Ascending aorta (tissue), 2 donors: ENCODE results near the gene APOA1. TPM values are rescaled to one million over a fixed set of nuclear protein-coding genes. Genes with fewer than 3 reads are reported as not detected.

Experiments
- DNase-seq, 2 donors: peaks; one replicate each; pipeline ENCODE4 v3.0.0-alpha.2; 2019; ENCODE audit warnings: low spot score in 2 of 2
- H3K27ac ChIP-seq, 2 donors: fragments of 200-600 bp; sonication (generic); one replicate each; pipeline ENCODE4 v1.5.1; 2016 to 2017; ENCODE audit warnings: mild to moderate bottlenecking in 1 of 2
- H3K27me3 ChIP-seq: fragments of 200-600 bp; sonication (generic); one replicate; pipeline ENCODE4 v1.5.1; 2017
- H3K36me3 ChIP-seq, 2 donors: fragments of 200-600 bp; sonication (generic); one replicate each; pipeline ENCODE4 v1.5.1; 2016
- H3K4me1 ChIP-seq, 2 donors: fragments of 200-600 bp; sonication (generic); one replicate each; pipeline ENCODE4 v1.5.1; 2016 to 2017; ENCODE audit warnings: mild to moderate bottlenecking in 1 of 2
- H3K4me3 ChIP-seq, 2 donors: fragments of 200-600 bp; sonication (generic); one replicate each; pipeline ENCODE4 v1.5.1; 2016 to 2017; ENCODE audit warnings: mild to moderate bottlenecking in 1 of 2
- H3K9me3 ChIP-seq, 2 donors: fragments of 200-600 bp; sonication (generic); one replicate each; pipeline ENCODE4 v1.5.1; 2016
- CTCF ChIP-seq, 3 experiments: fragments of 200-600 bp in 2 of 3; fragments of 450-650 bp in 1 of 3; sonication (generic) in 2 of 3; IDR thresholded peaks; one replicate each; pipeline ENCODE4 v1.5.1; 2016 to 2019; ENCODE audit warnings: antibody characterized with exemption in 3 of 3, mild to moderate bottlenecking in 1 of 3, moderate library complexity in 1 of 3
- intact Hi-C: fragments of 100-400 bp; cut with DNase I; formaldehyde crosslinking; loops from one replicate; pipeline ENCODE4 v1.15.1; 2023
- total RNA-seq: library from RNA; depleted of rRNA; stranded (reverse); fragments of >200 nt; gene quantifications from one replicate; pipeline ENCODE4 v1.1.0, GENCODE V29; 2016

APOA1 gene
- total RNA-seq, 1 donor from 2014 or later, result 80.3 TPM

GRCh38 chr11:116857316-116857715 is 19.9 kb upstream of the APOA1 start:
- Histone ChIP-seq H3K27me3 (no peaks in the 10 kb centered on the region), H3K4me1 (peaks cover 0 to 2% of the 10 kb centered on the region in 2 donors), H3K9me3 (no peaks in the 10 kb centered on the region), H3K36me3 (peaks cover 44 to 61% of the 10 kb centered on the region in 2 donors), H3K27ac (no peak overlapping the region), H3K4me3 (no peak overlapping the region)
- intact Hi-C loops, result no loop called here
- no peak for DNase-seq
- no peak for TF ChIP-seq CTCF (IDR thresholded peaks at IDR 0.05)

- H3K9me3 ChIP-seq, result no peaks in the 10 kb centered on the region
- no peak overlapping the region for H3K27ac ChIP-seq
- no peaks in the 10 kb centered on the region for H3K27me3 ChIP-seq
- H3K36me3 ChIP-seq, result peaks cover 37 to 52% of the 10 kb centered on the region in 2 donors
- H3K4me3 ChIP-seq, result no peak overlapping the region
- intact Hi-C loops, result no loop called here
- H3K4me1 ChIP-seq, result peaks cover under 1 to 6% of the 10 kb centered on the region in 2 donors
- DNase-seq, result no peak
- no peak for TF ChIP-seq CTCF (IDR thresholded peaks at IDR 0.05)
These were observed 19.0 kb upstream of the APOA1 start for GRCh38 chr11:116856423-116856822.

GRCh38 chr11:116855413-116855812 is 18.0 kb upstream of the APOA1 start:
- no peak for TF ChIP-seq CTCF (IDR thresholded peaks at IDR 0.05)
- no peak overlapping the region for H3K4me3 ChIP-seq
- H3K27me3 ChIP-seq, result no peaks in the 10 kb centered on the region
- H3K36me3 ChIP-seq, result peaks cover 28 to 42% of the 10 kb centered on the region in 2 donors
- H3K27ac ChIP-seq, result no peak overlapping the region
- no peaks in the 10 kb centered on the region for H3K9me3 ChIP-seq
- DNase-seq, result no peak
- intact Hi-C loops, result no loop called here
- H3K4me1 ChIP-seq, result peaks cover 2 to 8% of the 10 kb centered on the region in 2 donors

GRCh38 chr11:116853461-116854073 is 16.1 kb upstream of the APOA1 start:
- H3K4me1 ChIP-seq, result peaks cover 2 to 8% of the 10 kb centered on the region in 2 donors
- H3K27me3 ChIP-seq, result no peaks in the 10 kb centered on the region
- no peak overlapping the region for H3K27ac ChIP-seq
- H3K9me3 ChIP-seq, result no peaks in the 10 kb centered on the region
- no peak for DNase-seq
- peaks cover 13 to 30% of the 10 kb centered on the region in 2 donors for H3K36me3 ChIP-seq
- intact Hi-C loops, result no loop called here
- H3K4me3 ChIP-seq, result no peak overlapping the region
- no peak for TF ChIP-seq CTCF (IDR thresholded peaks at IDR 0.05)

- Histone ChIP-seq H3K9me3 (no peaks in the 10 kb centered on the region), H3K36me3 (peaks cover 7 to 29% of the 10 kb centered on the region in 2 donors), H3K27me3 (no peaks in the 10 kb centered on the region), H3K4me1 (peaks cover 2 to 8% of the 10 kb centered on the region in 2 donors), H3K4me3 (no peak overlapping the region), H3K27ac (peak overlapping the region in 1 of 2 donors; percentile 31)
- TF ChIP-seq CTCF (IDR thresholded peaks at IDR 0.05), result no peak
- intact Hi-C loops, result no loop called here
- DNase-seq, result no peak
These were observed 15.0 kb upstream of the APOA1 start for GRCh38 chr11:116852261-116853031.
